Keratinocyte (primary cell): ENCODE measurements around the gene MANBA. TPM values are rescaled to one million over a fixed set of nuclear protein-coding genes. Genes with fewer than 3 reads are reported as not detected.

Experiments
- DNase-seq: peaks from one replicate; pipeline ENCODE4 v3.0.0-alpha.2; 2011; ENCODE audit warnings: low read depth, missing footprints, low spot score
- FAIRE-seq: peaks from 2 replicates; lab custom pipeline; 2011; peaks lifted over from hg19 to GRCh38; lab: Jason Lieb, UNC
- H2AFZ ChIP-seq: 2 replicates; pipeline ENCODE4 v1.6.0; 2012; ENCODE audit warnings: low read length, control low read depth, inconsistent platforms; ENCODE audit not compliant: control insufficient read depth
- H3K27ac ChIP-seq: 2 replicates; pipeline ENCODE4 v1.5.1; 2011; ENCODE audit warnings: low read length; ENCODE audit not compliant: control insufficient read depth, insufficient read depth
- H3K27me3 ChIP-seq: 3 replicates; pipeline ENCODE4 v1.6.0; 2011; ENCODE audit warnings: low read length; ENCODE audit not compliant: control insufficient read depth, insufficient read depth; ENCODE audit errors: extremely low read depth
- H3K36me3 ChIP-seq, 2 experiments: 2 replicates in 1 of 2; 3 replicates in 1 of 2; pipeline ENCODE4 v1.5.1; 2011; ENCODE audit warnings: low read length in 2 of 2, mild to moderate bottlenecking in 1 of 2; ENCODE audit not compliant: control insufficient read depth in 2 of 2, insufficient read depth in 2 of 2; ENCODE audit errors: extremely low read depth in 1 of 2
- H3K4me1 ChIP-seq: 3 replicates; pipeline ENCODE4 v1.5.1; 2011; ENCODE audit warnings: low read length; ENCODE audit not compliant: control insufficient read depth, insufficient read depth; ENCODE audit errors: extremely low read depth
- H3K4me2 ChIP-seq: 3 replicates; pipeline ENCODE4 v1.6.0; 2011; ENCODE audit warnings: low read depth, low read length; ENCODE audit not compliant: control insufficient read depth, insufficient read depth; ENCODE audit errors: extremely low read depth
- H3K4me3 ChIP-seq, 3 experiments: fragments of 200-600 bp in 1 of 3; sonication (generic) in 1 of 3; 2 replicates in 2 of 3; 3 replicates in 1 of 3; pipeline ENCODE4 v1.5.1; 2011 to 2016; ENCODE audit warnings: low read length in 3 of 3, mild to moderate bottlenecking in 3 of 3, control low read depth in 2 of 3, inconsistent platforms in 1 of 3, low read depth in 1 of 3, mixed read lengths in 1 of 3, mixed run types in 1 of 3, moderate library complexity in 1 of 3; ENCODE audit not compliant: control insufficient read depth in 2 of 3, insufficient read depth in 2 of 3; ENCODE audit errors: extremely low read depth in 1 of 3
- H3K79me2 ChIP-seq: 2 replicates; pipeline ENCODE4 v1.6.0; 2012; ENCODE audit warnings: low read length; ENCODE audit not compliant: control insufficient read depth, insufficient read depth
- H3K9ac ChIP-seq: 3 replicates; pipeline ENCODE4 v1.6.0; 2011; ENCODE audit warnings: low read length; ENCODE audit not compliant: control insufficient read depth, insufficient read depth; ENCODE audit errors: extremely low read depth
- H3K9me1 ChIP-seq: 3 replicates; pipeline ENCODE4 v1.6.0; 2011; ENCODE audit warnings: low read length; ENCODE audit not compliant: control insufficient read depth, insufficient read depth; ENCODE audit errors: extremely low read depth
- H3K9me3 ChIP-seq: 2 replicates; pipeline ENCODE4 v1.5.1; 2012; ENCODE audit warnings: low read depth, low read length; ENCODE audit not compliant: control insufficient read depth
- H4K20me1 ChIP-seq: 3 replicates; pipeline ENCODE4 v1.6.0; 2011; ENCODE audit warnings: low read length; ENCODE audit not compliant: control insufficient read depth, insufficient read depth; ENCODE audit errors: extremely low read depth
- CTCF ChIP-seq, 3 experiments: IDR thresholded peaks in 1 of 3; conservative IDR thresholded peaks in 1 of 3; optimal IDR thresholded peaks in 1 of 3; 2 replicates in 2 of 3; 3 replicates in 1 of 3; pipeline versions ENCODE3 to v1.5.1; 2011; ENCODE audit warnings: low read length in 3 of 3, mild to moderate bottlenecking in 3 of 3, moderate library complexity in 2 of 3, control low read depth in 1 of 3, inconsistent platforms in 1 of 3; ENCODE audit not compliant: insufficient read depth in 2 of 3; ENCODE audit errors: extremely low read depth in 1 of 3
- EZH2 ChIP-seq: IDR thresholded peaks from one replicate; pipeline ENCODE4 v1.6.1; 2012; ENCODE audit warnings: inconsistent platforms, mild to moderate bottlenecking, low read length, moderate library complexity
- dilution Hi-C: fragments of 300-500 bp; cut with MboI; formaldehyde crosslinking; loops from one replicate; pipeline ENCODE4 v1.7.0; 2020; ENCODE audit warnings: low sequenced_read_pairs; ENCODE audit not compliant: extremely low pct_ligation_motif_present
- polyA plus RNA-seq, 5 experiments: library from polyadenylated mRNA; depleted of rRNA in 3 of 5; stranded (reverse) in 3 of 5; stranded (forward) in 1 of 5; unstranded in 1 of 5; fragments of >200 nt; gene quantifications; 1 replicate in 1 of 5; 2 replicates in 3 of 5; 3 replicates in 1 of 5; pipeline versions ENCODE4 v1.2.1 to v1.2.3, GENCODE V29; 2011 to 2012; ENCODE audit warnings: missing spikeins in 2 of 5, low read depth in 1 of 5, low replicate concordance in 1 of 5

Gene MANBA
- polyA plus RNA-seq, 1 donor (not counting 4 experiments of a cell fraction or from before 2014, with no cell fraction given): 9.3 TPM

- no peak overlapping the region for H3K4me2 ChIP-seq
- H2AFZ ChIP-seq: no peak overlapping the region
- no peaks in the 10 kb centered on the region for H3K79me2 ChIP-seq
- no peaks in the 10 kb centered on the region for H4K20me1 ChIP-seq
- H3K9me1 ChIP-seq: no peaks in the 10 kb centered on the region
- no peak for TF ChIP-seq EZH2
- TF ChIP-seq CTCF (optimal IDR thresholded peaks at IDR 0.05 in 1 of 3, IDR thresholded peaks at IDR 0.05 in 1 of 3, conservative IDR thresholded peaks at IDR 0.05 in 1 of 3; ENCODE audit: extremely low read depth in 1 of 3, insufficient read depth in 2 of 3, low read length in 3 of 3): no peak
- peaks cover 21% of the 10 kb centered on the region for H3K4me1 ChIP-seq
- H3K9ac ChIP-seq: no peak overlapping the region
- H3K9me3 ChIP-seq: no peaks in the 10 kb centered on the region
- DNase-seq (no peak), FAIRE-seq (no peak)
- no peak overlapping the region for H3K4me3 ChIP-seq
- H3K27me3 ChIP-seq: no peaks in the 10 kb centered on the region
- peaks cover 18 to 25% of the 10 kb centered on the region in 2 experiments for H3K36me3 ChIP-seq
- dilution Hi-C loops: no loop called here
- peak overlapping the region; percentile 38 for H3K27ac ChIP-seq
Measured at GRCh38 chr4:102598762-102599374, 161.9 kb downstream of the MANBA start.

- Histone ChIP-seq H3K4me2 (no peak overlapping the region), H3K9me3 (no peaks in the 10 kb centered on the region), H4K20me1 (no peaks in the 10 kb centered on the region), H3K79me2 (no peaks in the 10 kb centered on the region), H3K9me1 (no peaks in the 10 kb centered on the region), H3K27me3 (no peaks in the 10 kb centered on the region), H3K36me3 (peaks cover 18 to 25% of the 10 kb centered on the region in 2 experiments), H3K4me3 (no peak overlapping the region), H3K9ac (no peak overlapping the region), H3K27ac (no peak overlapping the region), H3K4me1 (peaks cover 21% of the 10 kb centered on the region), H2AFZ (no peak overlapping the region)
- DNase-seq: no peak
- FAIRE-seq: peak; percentile 17
- dilution Hi-C loops: no loop called here
- no peak for TF ChIP-seq CTCF (optimal IDR thresholded peaks at IDR 0.05 in 1 of 3, IDR thresholded peaks at IDR 0.05 in 1 of 3, conservative IDR thresholded peaks at IDR 0.05 in 1 of 3; ENCODE audit: extremely low read depth in 1 of 3, insufficient read depth in 2 of 3, low read length in 3 of 3)
- no peak for TF ChIP-seq EZH2
Measured at GRCh38 chr4:102598086-102598761, 162.5 kb downstream of the MANBA start.
